ENCODE data around the gene PDIA5. TPM values are rescaled to one million over a fixed set of nuclear protein-coding genes. Genes with fewer than 3 reads are reported as not detected.

Gene PDIA5
- total and polyA plus RNA-seq, 2 donors, result 29.0 to 42.5 TPM

DNA sequence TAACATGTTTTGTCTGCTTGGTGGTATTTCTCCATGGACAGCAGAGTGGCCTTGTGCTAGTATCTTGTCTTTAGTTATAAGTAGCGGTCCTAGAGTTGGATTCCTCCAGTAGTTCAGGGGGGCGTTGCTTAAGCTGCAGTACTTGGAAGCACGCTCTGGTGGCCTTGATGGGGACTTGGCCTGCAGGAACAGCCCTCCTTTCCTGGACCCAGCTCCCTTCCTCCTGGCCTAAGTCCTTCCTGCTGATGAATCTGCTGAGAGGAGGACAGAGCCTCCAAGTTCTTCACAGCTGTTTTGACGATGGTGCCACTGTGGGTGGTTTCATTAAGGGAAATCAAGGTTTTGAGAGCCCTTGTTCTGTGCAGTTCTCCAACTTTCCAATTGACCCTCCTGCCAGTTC, 96.3 kb downstream of the PDIA5 start:
- H3K4me3 ChIP-seq (ENCODE audit: low read depth, low read length), result no peak overlapping the region
- H3K36me3 ChIP-seq (ENCODE audit: insufficient read depth), result no peaks in the 10 kb centered on the region
- no peak for DNase-seq (ENCODE audit: extremely low spot score)
- no peak overlapping the region for H3K27ac ChIP-seq (ENCODE audit: low read depth)
- no peaks in the 10 kb centered on the region for H3K4me1 ChIP-seq (ENCODE audit: insufficient read depth)
- WGBS, result 81% methylated on average over 4 of the region's 4 CpGs

- Histone ChIP-seq H3K27ac (ENCODE audit: low read depth) (no peak overlapping the region), H3K4me3 (ENCODE audit: low read depth, low read length) (no peak overlapping the region), H3K36me3 (ENCODE audit: insufficient read depth) (no peaks in the 10 kb centered on the region), H3K4me1 (ENCODE audit: insufficient read depth) (no peaks in the 10 kb centered on the region)
- DNase-seq (ENCODE audit: extremely low spot score), result no peak
- WGBS, result 94% methylated on average over 1 of the region's 1 CpG
Measured at GRCh38 chr3:123165163-123165562, 98.3 kb downstream of the PDIA5 start.

DNA sequence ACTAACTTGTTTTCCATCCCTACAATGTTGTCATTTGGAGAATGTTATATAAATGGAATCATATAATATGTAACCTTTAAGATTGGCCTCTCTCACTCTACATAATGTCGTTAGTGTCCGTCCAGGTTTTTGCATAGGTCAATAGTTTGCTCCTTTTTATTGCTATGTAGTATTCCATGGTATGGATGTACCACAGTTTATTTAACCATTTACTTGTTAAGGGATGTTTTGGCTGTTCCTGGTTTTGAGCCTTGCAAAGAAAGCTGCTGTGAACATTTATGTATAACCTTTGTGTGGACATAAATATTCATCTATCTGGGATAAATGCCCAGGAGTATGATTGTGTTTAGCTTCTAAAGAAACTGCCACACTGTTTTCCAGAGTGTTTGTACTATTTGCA, 100.9 kb downstream of the PDIA5 start:
- 98% methylated on average over 2 of the region's 2 CpGs for WGBS
- Histone ChIP-seq H3K4me3 (ENCODE audit: low read depth, low read length) (no peak overlapping the region), H3K4me1 (ENCODE audit: insufficient read depth) (no peaks in the 10 kb centered on the region), H3K27ac (ENCODE audit: low read depth) (no peak overlapping the region), H3K36me3 (ENCODE audit: insufficient read depth) (no peaks in the 10 kb centered on the region)
- no peak for DNase-seq (ENCODE audit: extremely low spot score)

DNA sequence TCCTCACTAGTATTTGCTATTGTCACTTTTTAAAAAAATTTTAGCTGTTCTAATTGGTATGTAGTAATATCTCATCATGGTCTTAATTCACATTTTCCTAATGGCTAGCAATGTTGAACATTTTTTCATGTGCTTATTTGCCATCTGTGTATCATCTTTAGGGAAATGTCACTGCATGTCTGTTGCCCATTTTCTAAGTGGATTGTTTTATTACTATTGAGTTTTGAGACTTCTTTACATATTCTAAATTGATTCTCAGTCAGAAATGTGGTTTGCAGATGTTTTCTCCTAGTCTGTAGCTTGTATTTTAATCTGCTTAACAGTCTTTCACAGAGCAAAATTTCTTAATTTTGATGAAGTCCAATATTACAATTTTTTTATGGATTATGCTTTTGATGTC, 101.3 kb downstream of the PDIA5 start:
- Histone ChIP-seq H3K4me1 (ENCODE audit: insufficient read depth) (no peaks in the 10 kb centered on the region), H3K4me3 (ENCODE audit: low read depth, low read length) (no peak overlapping the region), H3K36me3 (ENCODE audit: insufficient read depth) (no peaks in the 10 kb centered on the region), H3K27ac (ENCODE audit: low read depth) (no peak overlapping the region)
- DNase-seq (ENCODE audit: extremely low spot score), result no peak

- Histone ChIP-seq H3K4me1 (ENCODE audit: insufficient read depth) (no peaks in the 10 kb centered on the region), H3K27ac (ENCODE audit: low read depth) (no peak overlapping the region), H3K36me3 (ENCODE audit: insufficient read depth) (no peaks in the 10 kb centered on the region), H3K4me3 (ENCODE audit: low read depth, low read length) (no peak overlapping the region)
- no peak for DNase-seq (ENCODE audit: extremely low spot score)
- 60% methylated on average over 2 of the region's 2 CpGs for WGBS
Measured at GRCh38 chr3:123168605-123169004, 101.8 kb downstream of the PDIA5 start.

GRCh38 chr3:123169492-123169929, 102.7 kb downstream of the PDIA5 start:
- Histone ChIP-seq H3K27ac (ENCODE audit: low read depth) (no peak overlapping the region), H3K4me1 (ENCODE audit: insufficient read depth) (no peaks in the 10 kb centered on the region), H3K36me3 (ENCODE audit: insufficient read depth) (no peaks in the 10 kb centered on the region), H3K4me3 (ENCODE audit: low read depth, low read length) (no peak overlapping the region)
- DNase-seq (ENCODE audit: extremely low spot score), result no peak
- WGBS, result 33% methylated on average over 5 of the region's 5 CpGs

- 63% methylated on average over 2 of the region's 2 CpGs for WGBS
- H3K36me3 ChIP-seq (ENCODE audit: insufficient read depth), result no peaks in the 10 kb centered on the region
- H3K27ac ChIP-seq (ENCODE audit: low read depth), result no peak overlapping the region
Measured at GRCh38 chr3:123169930-123170329, 103.1 kb downstream of the PDIA5 start.

GRCh38 chr3:123180791-123181190, 114.0 kb downstream of the PDIA5 start:
- WGBS, result 93% methylated on average over 5 of the region's 5 CpGs
- Histone ChIP-seq H3K4me3 (ENCODE audit: low read depth, low read length) (no peak overlapping the region), H3K27ac (ENCODE audit: low read depth) (no peak overlapping the region)

More at GRCh38 chr3:123169930-123170329, 103.1 kb downstream of the PDIA5 start:
- no peak for DNase-seq (ENCODE audit: extremely low spot score)
- Histone ChIP-seq H3K4me3 (ENCODE audit: low read depth, low read length) (no peak overlapping the region), H3K4me1 (ENCODE audit: insufficient read depth) (no peaks in the 10 kb centered on the region)

GRCh38 chr3:123186695-123187094, 119.9 kb downstream of the PDIA5 start:
- no peak for DNase-seq (ENCODE audit: extremely low spot score)
- WGBS, result 73% methylated on average over 2 of the region's 2 CpGs
- Histone ChIP-seq H3K36me3 (ENCODE audit: insufficient read depth) (no peaks in the 10 kb centered on the region), H3K4me3 (ENCODE audit: low read depth, low read length) (no peak overlapping the region), H3K4me1 (ENCODE audit: insufficient read depth) (no peaks in the 10 kb centered on the region), H3K27ac (ENCODE audit: low read depth) (no peak overlapping the region)

More at GRCh38 chr3:123180791-123181190, 114.0 kb downstream of the PDIA5 start:
- H3K36me3 ChIP-seq (ENCODE audit: insufficient read depth), result no peaks in the 10 kb centered on the region
- H3K4me1 ChIP-seq (ENCODE audit: insufficient read depth), result no peaks in the 10 kb centered on the region
- DNase-seq (ENCODE audit: extremely low spot score), result no peak

GRCh38 chr3:123188058-123188457, 121.2 kb downstream of the PDIA5 start:
- 78% methylated on average over 6 of the region's 6 CpGs for WGBS
- Histone ChIP-seq H3K4me1 (ENCODE audit: insufficient read depth) (no peaks in the 10 kb centered on the region), H3K36me3 (ENCODE audit: insufficient read depth) (no peaks in the 10 kb centered on the region), H3K4me3 (ENCODE audit: low read depth, low read length) (no peak overlapping the region), H3K27ac (ENCODE audit: low read depth) (no peak overlapping the region)
- no peak for DNase-seq (ENCODE audit: extremely low spot score)

- 64% methylated on average over 5 of the region's 5 CpGs for WGBS
- Histone ChIP-seq H3K36me3 (ENCODE audit: insufficient read depth) (no peaks in the 10 kb centered on the region), H3K4me1 (ENCODE audit: insufficient read depth) (no peaks in the 10 kb centered on the region), H3K4me3 (ENCODE audit: low read depth, low read length) (no peak overlapping the region), H3K27ac (ENCODE audit: low read depth) (no peak overlapping the region)
- no peak for DNase-seq (ENCODE audit: extremely low spot score)
Measured at GRCh38 chr3:123193448-123194101, 126.8 kb downstream of the PDIA5 start.

DNA sequence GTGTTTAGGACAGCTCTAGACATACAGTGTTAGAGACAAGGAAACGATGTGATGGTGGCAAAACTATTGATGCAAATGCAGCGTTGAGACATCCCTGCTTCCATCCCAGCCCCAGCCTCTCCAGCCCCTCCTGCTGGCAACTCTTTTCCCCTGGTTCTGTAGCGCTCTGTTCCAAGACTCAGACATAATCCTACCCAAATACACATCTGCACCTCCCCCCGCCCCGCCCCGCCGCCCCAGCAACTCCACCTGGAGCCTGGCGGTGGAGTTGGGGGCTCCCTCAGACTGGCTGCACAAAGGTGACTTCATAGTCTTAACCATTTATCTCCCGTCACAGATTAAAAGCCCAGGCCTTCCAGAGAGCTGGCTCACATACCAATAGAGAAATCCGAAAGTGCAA, 127.7 kb downstream of the PDIA5 start:
- Histone ChIP-seq H3K4me1 (ENCODE audit: insufficient read depth) (no peaks in the 10 kb centered on the region), H3K4me3 (ENCODE audit: low read depth, low read length) (no peak overlapping the region), H3K36me3 (ENCODE audit: insufficient read depth) (no peaks in the 10 kb centered on the region), H3K27ac (ENCODE audit: low read depth) (no peak overlapping the region)
- DNase-seq (ENCODE audit: extremely low spot score), result no peak
- 28% methylated on average over 10 of the region's 10 CpGs for WGBS

GRCh38 chr3:123198372-123198771, 131.5 kb downstream of the PDIA5 start:
- no peak overlapping the region for H3K4me3 ChIP-seq (ENCODE audit: low read depth, low read length)
- H3K4me1 ChIP-seq (ENCODE audit: insufficient read depth), result no peaks in the 10 kb centered on the region
- no peaks in the 10 kb centered on the region for H3K36me3 ChIP-seq (ENCODE audit: insufficient read depth)
- DNase-seq (ENCODE audit: extremely low spot score), result no peak
- WGBS, result 91% methylated on average over 1 of the region's 1 CpG
- H3K27ac ChIP-seq (ENCODE audit: low read depth), result no peak overlapping the region

- H3K27ac ChIP-seq (ENCODE audit: low read depth), result no peak overlapping the region
- H3K4me1 ChIP-seq (ENCODE audit: insufficient read depth), result no peaks in the 10 kb centered on the region
- no peaks in the 10 kb centered on the region for H3K36me3 ChIP-seq (ENCODE audit: insufficient read depth)
- no peak for DNase-seq (ENCODE audit: extremely low spot score)
- peak overlapping the region; percentile 56 for H3K4me3 ChIP-seq (ENCODE audit: low read depth, low read length)
- 5% methylated on average over 6 of the region's 6 CpGs for WGBS
Measured at GRCh38 chr3:123201223-123201556, 134.4 kb downstream of the PDIA5 start.

Data from urinary bladder (tissue), 4 donors.